HEK293 (cell line): ENCODE results near the gene TRIM47.

Experiments used
- CTCF ChIA-PET: fragments of 350-600 bp; formaldehyde crosslinking; extraction: SDS; loops from one replicate; lab custom pipeline; 2021; ENCODE audit warnings: antibody characterized with exemption; lab: Yijun Ruan, JAX
- POLR2A ChIA-PET: fragments of 300-600 bp; formaldehyde crosslinking; extraction: SDS; loops from one replicate; lab custom pipeline; 2020; ENCODE audit warnings: antibody characterized with exemption, inconsistent platforms; lab: Yijun Ruan, JAX
- H3K27ac ChIP-seq: fragments of 200-500 bp; sonication (Bioruptor generic); 2 replicates; pipeline ENCODE4 v1.5.1; 2014; ENCODE audit warnings: low read depth, low read length, control low read depth, inconsistent platforms; ENCODE audit errors: extremely low read depth
- H3K36me3 ChIP-seq, 2 experiments: fragments of 200-500 bp in 1 of 2; sonication (Bioruptor generic) in 1 of 2; 1 replicate in 1 of 2; 2 replicates in 1 of 2; pipeline ENCODE4 v1.5.1; 2014 to 2017; ENCODE audit warnings: inconsistent platforms in 2 of 2, low read length in 2 of 2; ENCODE audit not compliant: control insufficient read depth in 2 of 2, insufficient read depth in 1 of 2
- H3K4me1 ChIP-seq: fragments of 200-500 bp; sonication (Bioruptor generic); 2 replicates; pipeline ENCODE4 v1.5.1; 2014; ENCODE audit warnings: mild to moderate bottlenecking, low read length, inconsistent platforms; ENCODE audit not compliant: control insufficient read depth, insufficient read depth
- H3K4me3 ChIP-seq: 2 replicates; pipeline ENCODE4 v1.5.1; 2011; ENCODE audit warnings: low read depth, mild to moderate bottlenecking, control low read depth, low read length, moderate library complexity
- H3K9me3 ChIP-seq: fragments of 200-500 bp; sonication (Bioruptor generic); 2 replicates; pipeline ENCODE4 v1.5.1; 2014; ENCODE audit warnings: low read depth, low read length, inconsistent platforms; ENCODE audit not compliant: control insufficient read depth, insufficient read depth
- ELK4 ChIP-seq: IDR thresholded peaks from 2 replicates; pipeline ENCODE4 v1.6.1; 2011; ENCODE audit warnings: mild to moderate bottlenecking, low read depth, low read length, borderline replicate concordance
- GLI2 ChIP-seq: fragments of 450-650 bp; formaldehyde crosslinking; IDR thresholded peaks from 2 replicates; pipeline ENCODE4; 2017; ENCODE audit warnings: missing biosample characterization, missing genetic modification characterization, low read depth, borderline replicate concordance
- KLF17 ChIP-seq: fragments of 450-650 bp; formaldehyde crosslinking; IDR thresholded peaks from 2 replicates; pipeline ENCODE4 v1.5.1; 2016; ENCODE audit warnings: missing biosample characterization, missing genetic modification characterization
- KLF8 ChIP-seq: fragments of 450-650 bp; formaldehyde crosslinking; IDR thresholded peaks from 2 replicates; pipeline ENCODE4 v1.5.1; 2016; ENCODE audit warnings: missing biosample characterization, missing genetic modification characterization
- SALL2 ChIP-seq: fragments of 450-650 bp; formaldehyde crosslinking; IDR thresholded peaks from 2 replicates; pipeline ENCODE4 v1.5.0; 2017; ENCODE audit warnings: missing biosample characterization, mild to moderate bottlenecking, missing genetic modification characterization, borderline replicate concordance
- YY1 ChIP-seq: fragments of 450-650 bp; formaldehyde crosslinking; IDR thresholded peaks from 2 replicates; pipeline ENCODE4 v1.5.1; 2018; ENCODE audit warnings: missing biosample characterization, missing genetic modification characterization
- ZBTB10 ChIP-seq: fragments of 450-650 bp; formaldehyde crosslinking; IDR thresholded peaks from 2 replicates; pipeline ENCODE4 v1.5.1; 2016; ENCODE audit warnings: missing biosample characterization, missing genetic modification characterization
- ZBTB8A ChIP-seq: fragments of 450-650 bp; formaldehyde crosslinking; IDR thresholded peaks from 2 replicates; pipeline ENCODE4 v1.5.1; 2016; ENCODE audit warnings: missing biosample characterization, missing genetic modification characterization
- ZFHX2 ChIP-seq: fragments of 450-650 bp; formaldehyde crosslinking; conservative IDR thresholded peaks from 2 replicates; pipeline ENCODE4 v1.5.1; 2016; ENCODE audit warnings: missing biosample characterization, missing genetic modification characterization
- ZNF324 ChIP-seq: fragments of 450-650 bp; formaldehyde crosslinking; IDR thresholded peaks from 2 replicates; pipeline ENCODE4 v1.5.1; 2016; ENCODE audit warnings: missing biosample characterization, missing genetic modification characterization
- TF ChIP-seq, protein P1 (sequence below): fragments of 450-650 bp; formaldehyde crosslinking; IDR thresholded peaks from 2 replicates; pipeline ENCODE4 v1.5.1; 2016; ENCODE audit warnings: missing biosample characterization, missing genetic modification characterization
- TF ChIP-seq, protein P2 (sequence below): fragments of 450-650 bp; formaldehyde crosslinking; IDR thresholded peaks from 2 replicates; pipeline ENCODE4 v1.5.1; 2016; ENCODE audit warnings: missing biosample characterization, missing genetic modification characterization
- TF ChIP-seq, protein P3 (sequence below): fragments of 450-650 bp; formaldehyde crosslinking; IDR thresholded peaks from 2 replicates; pipeline ENCODE4 v1.5.1; 2016; ENCODE audit warnings: missing biosample characterization, missing genetic modification characterization
- TF ChIP-seq, protein P4 (sequence below): fragments of 450-650 bp; formaldehyde crosslinking; conservative IDR thresholded peaks from 2 replicates; pipeline ENCODE4 v1.5.1; 2016; ENCODE audit warnings: low read depth, missing biosample characterization, missing genetic modification characterization

TRIM47 gene

GRCh38 chr17:75856062-75856756 is 22.2 kb downstream of the TRIM47 start (continued):
- TF ChIP-seq ZBTB8A (0 out of 2 replicates have a peak, but pooled peaks have one; percentile 6), SALL2 (tag by site-specific recombination) (no peak), KLF17 (peak; percentile 48; the same call in 1 of the 2 replicates), ZFHX2 (0 out of 2 replicates have a peak, but pooled peaks have one; percentile 52)
- TF ChIP-seq, protein P1, sequence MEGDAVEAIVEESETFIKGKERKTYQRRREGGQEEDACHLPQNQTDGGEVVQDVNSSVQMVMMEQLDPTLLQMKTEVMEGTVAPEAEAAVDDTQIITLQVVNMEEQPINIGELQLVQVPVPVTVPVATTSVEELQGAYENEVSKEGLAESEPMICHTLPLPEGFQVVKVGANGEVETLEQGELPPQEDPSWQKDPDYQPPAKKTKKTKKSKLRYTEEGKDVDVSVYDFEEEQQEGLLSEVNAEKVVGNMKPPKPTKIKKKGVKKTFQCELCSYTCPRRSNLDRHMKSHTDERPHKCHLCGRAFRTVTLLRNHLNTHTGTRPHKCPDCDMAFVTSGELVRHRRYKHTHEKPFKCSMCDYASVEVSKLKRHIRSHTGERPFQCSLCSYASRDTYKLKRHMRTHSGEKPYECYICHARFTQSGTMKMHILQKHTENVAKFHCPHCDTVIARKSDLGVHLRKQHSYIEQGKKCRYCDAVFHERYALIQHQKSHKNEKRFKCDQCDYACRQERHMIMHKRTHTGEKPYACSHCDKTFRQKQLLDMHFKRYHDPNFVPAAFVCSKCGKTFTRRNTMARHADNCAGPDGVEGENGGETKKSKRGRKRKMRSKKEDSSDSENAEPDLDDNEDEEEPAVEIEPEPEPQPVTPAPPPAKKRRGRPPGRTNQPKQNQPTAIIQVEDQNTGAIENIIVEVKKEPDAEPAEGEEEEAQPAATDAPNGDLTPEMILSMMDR (tag by site-specific recombination): no peak
- TF ChIP-seq, protein P2, sequence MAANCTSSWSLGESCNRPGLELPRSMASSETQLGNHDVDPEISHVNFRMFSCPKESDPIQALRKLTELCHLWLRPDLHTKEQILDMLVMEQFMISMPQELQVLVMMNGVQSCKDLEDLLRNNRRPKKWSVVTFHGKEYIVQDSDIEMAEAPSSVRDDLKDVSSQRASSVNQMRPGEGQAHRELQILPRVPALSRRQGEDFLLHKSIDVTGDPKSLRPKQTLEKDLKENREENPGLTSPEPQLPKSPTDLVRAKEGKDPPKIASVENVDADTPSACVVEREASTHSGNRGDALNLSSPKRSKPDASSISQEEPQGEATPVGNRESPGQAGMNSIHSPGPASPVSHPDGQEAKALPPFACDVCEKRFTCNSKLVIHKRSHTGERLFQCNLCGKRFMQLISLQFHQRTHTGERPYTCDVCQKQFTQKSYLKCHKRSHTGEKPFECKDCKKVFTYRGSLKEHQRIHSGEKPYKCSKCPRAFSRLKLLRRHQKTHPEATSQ: no peak
- TF ChIP-seq, protein P3, sequence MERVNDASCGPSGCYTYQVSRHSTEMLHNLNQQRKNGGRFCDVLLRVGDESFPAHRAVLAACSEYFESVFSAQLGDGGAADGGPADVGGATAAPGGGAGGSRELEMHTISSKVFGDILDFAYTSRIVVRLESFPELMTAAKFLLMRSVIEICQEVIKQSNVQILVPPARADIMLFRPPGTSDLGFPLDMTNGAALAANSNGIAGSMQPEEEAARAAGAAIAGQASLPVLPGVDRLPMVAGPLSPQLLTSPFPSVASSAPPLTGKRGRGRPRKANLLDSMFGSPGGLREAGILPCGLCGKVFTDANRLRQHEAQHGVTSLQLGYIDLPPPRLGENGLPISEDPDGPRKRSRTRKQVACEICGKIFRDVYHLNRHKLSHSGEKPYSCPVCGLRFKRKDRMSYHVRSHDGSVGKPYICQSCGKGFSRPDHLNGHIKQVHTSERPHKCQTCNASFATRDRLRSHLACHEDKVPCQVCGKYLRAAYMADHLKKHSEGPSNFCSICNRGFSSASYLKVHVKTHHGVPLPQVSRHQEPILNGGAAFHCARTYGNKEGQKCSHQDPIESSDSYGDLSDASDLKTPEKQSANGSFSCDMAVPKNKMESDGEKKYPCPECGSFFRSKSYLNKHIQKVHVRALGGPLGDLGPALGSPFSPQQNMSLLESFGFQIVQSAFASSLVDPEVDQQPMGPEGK (tag by site-specific recombination): peak; percentile 2; the same call in 1 of the 2 replicates

DNA sequence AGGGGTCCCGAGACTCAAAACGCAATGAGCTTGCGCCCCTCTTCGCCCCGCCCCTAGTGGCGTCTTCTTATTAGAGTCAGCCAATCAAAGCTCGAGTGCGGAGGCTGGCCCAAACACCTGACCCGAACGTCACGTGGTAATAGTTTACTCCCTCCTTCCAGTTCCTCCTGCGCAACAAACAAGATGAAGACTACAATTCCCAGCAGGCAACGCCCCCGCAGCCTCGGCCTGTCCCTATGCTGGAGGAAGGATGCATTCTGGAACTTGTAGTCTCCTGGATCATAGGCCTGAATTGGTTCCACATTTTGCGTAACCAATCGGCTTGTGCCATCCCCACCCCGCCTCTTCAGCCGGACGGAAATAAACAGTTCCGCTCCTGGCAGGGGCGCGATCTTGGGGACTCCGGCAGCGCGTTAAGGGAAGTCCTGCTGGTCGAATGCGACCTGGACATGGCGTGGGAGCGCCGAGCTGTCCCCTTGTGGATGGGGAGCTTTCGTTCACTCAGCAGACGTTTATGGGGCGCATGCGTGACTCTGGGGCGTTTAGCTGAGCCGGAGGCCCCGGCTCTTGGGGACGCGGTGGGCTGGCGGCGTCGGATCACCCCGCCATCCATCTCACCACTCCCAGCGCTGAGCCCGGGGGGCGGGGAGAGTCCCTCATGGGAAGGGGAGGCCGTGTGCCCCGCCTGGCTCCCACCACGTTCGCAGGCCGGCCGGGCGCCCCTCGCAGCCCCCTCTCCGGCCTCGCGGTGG is 22.9 kb downstream of the TRIM47 start, which contains the start of gene WBP2:
Gene WBP2 (minus strand): TSS at position 26 of the 752 bp plus-strand sequence. CDS start 38 bp downstream, outside the sequence.
- CTCF ChIA-PET: interaction anchor here (0.5 to 2.1 kb wide), 19 partner anchors 9 to 287 kb away, joined by 3 to 13 read pairs (median 4); partner anchors contain the start of genes MRPL38, TRIM47, TRIM65 and UNK
- peaks cover 4 to 13% of the 10 kb centered on the region in 2 experiments for H3K36me3 ChIP-seq
- peak within 1 kb of the TSS; percentile 88 for H3K27ac ChIP-seq
- peaks cover 8% of the 10 kb centered on the region for H3K4me1 ChIP-seq
- H3K9me3 ChIP-seq: no peaks in the 10 kb centered on the region
- POLR2A ChIA-PET: interaction anchor here (0.5 to 4.1 kb wide), 61 partner anchors 9 to 1559 kb away, joined by 3 to 34 read pairs (median 5); partner anchors contain the start of genes ACOX1, FBF1, GALK1 and MRPL38
- H3K4me3 ChIP-seq: peak within 1 kb of the TSS; percentile 74
- TF ChIP-seq ELK4: peak; percentile 64; the same call in 1 of the 2 replicates
- peak; percentile 66 for TF ChIP-seq KLF8 (tag by site-specific recombination)
- TF ChIP-seq ZBTB10 (tag by site-specific recombination): peak; percentile 96
- TF ChIP-seq ZNF324 (tag by site-specific recombination): peak; percentile 64
- TF ChIP-seq YY1 (tag by site-specific recombination): peak; percentile 30; the same call in 1 of the 2 replicates
- TF ChIP-seq GLI2 (tag by site-specific recombination): no peak
- TF ChIP-seq, protein P4, sequence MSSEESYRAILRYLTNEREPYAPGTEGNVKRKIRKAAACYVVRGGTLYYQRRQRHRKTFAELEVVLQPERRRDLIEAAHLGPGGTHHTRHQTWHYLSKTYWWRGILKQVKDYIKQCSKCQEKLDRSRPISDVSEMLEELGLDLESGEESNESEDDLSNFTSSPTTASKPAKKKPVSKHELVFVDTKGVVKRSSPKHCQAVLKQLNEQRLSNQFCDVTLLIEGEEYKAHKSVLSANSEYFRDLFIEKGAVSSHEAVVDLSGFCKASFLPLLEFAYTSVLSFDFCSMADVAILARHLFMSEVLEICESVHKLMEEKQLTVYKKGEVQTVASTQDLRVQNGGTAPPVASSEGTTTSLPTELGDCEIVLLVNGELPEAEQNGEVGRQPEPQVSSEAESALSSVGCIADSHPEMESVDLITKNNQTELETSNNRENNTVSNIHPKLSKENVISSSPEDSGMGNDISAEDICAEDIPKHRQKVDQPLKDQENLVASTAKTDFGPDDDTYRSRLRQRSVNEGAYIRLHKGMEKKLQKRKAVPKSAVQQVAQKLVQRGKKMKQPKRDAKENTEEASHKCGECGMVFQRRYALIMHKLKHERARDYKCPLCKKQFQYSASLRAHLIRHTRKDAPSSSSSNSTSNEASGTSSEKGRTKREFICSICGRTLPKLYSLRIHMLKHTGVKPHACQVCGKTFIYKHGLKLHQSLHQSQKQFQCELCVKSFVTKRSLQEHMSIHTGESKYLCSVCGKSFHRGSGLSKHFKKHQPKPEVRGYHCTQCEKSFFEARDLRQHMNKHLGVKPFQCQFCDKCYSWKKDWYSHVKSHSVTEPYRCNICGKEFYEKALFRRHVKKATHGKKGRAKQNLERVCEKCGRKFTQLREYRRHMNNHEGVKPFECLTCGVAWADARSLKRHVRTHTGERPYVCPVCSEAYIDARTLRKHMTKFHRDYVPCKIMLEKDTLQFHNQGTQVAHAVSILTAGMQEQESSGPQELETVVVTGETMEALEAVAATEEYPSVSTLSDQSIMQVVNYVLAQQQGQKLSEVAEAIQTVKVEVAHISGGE (tag by site-specific recombination): peak; percentile 88
- TF ChIP-seq ZFHX2: peak; percentile 81
- TF ChIP-seq, protein P1 (tag by site-specific recombination): peak; percentile 96
